Suppressor macrophage treated with lipopolysaccharide for 1 hour (primary cell): ENCODE results near the gene DYNLT3.
A peak's percentile ranks its signal among the peaks of the same experiment; 100 is the strongest.

ENCODE experiments used
- DNase-seq, 3 donors: peaks; one replicate each; pipeline ENCODE4 v3.0.0-alpha.2; 2020 to 2022

The DYNLT3 gene

GRCh38 chrX:37840931-37841330 is 6.4 kb downstream of the DYNLT3 start:
- DNase-seq: no peak

- DNase-seq: no peak
Measured at GRCh38 chrX:37834937-37835336, 12.4 kb downstream of the DYNLT3 start.

GRCh38 chrX:37830371-37830770 is 17.0 kb downstream of the DYNLT3 start:
- DNase-seq: no peak

- DNase-seq: peak in 2 of 3 donors; percentile 34 to 39
Measured at GRCh38 chrX:37829721-37830120, 17.6 kb downstream of the DYNLT3 start.

- DNase-seq: peak; percentile 56 to 64 (median 64)
Measured at GRCh38 chrX:37825215-37825842, 22.0 kb downstream of the DYNLT3 start.

GRCh38 chrX:37824491-37825214 is 22.7 kb downstream of the DYNLT3 start:
- no peak for DNase-seq

- no peak for DNase-seq
Measured at GRCh38 chrX:37820646-37821045, 26.7 kb downstream of the DYNLT3 start.

- no peak for DNase-seq
Measured at GRCh38 chrX:37818031-37818430, 29.3 kb downstream of the DYNLT3 start.

- no peak for DNase-seq
Measured at GRCh38 chrX:37817579-37817978, 29.8 kb downstream of the DYNLT3 start.

- no peak for DNase-seq
Measured at GRCh38 chrX:37817176-37817575, 30.2 kb downstream of the DYNLT3 start.

GRCh38 chrX:37816766-37817165 is 30.6 kb downstream of the DYNLT3 start:
- DNase-seq: no peak

GRCh38 chrX:37815366-37815765 is 32.0 kb downstream of the DYNLT3 start:
- DNase-seq: no peak

GRCh38 chrX:37813570-37813969 is 33.8 kb downstream of the DYNLT3 start:
- peak in 1 of 3 donors; percentile 35 for DNase-seq

- peak in 1 of 3 donors; percentile 49 for DNase-seq
Measured at GRCh38 chrX:37812110-37812509, 35.3 kb downstream of the DYNLT3 start.

GRCh38 chrX:37809970-37810369 is 37.4 kb downstream of the DYNLT3 start:
- DNase-seq: no peak

- no peak for DNase-seq
Measured at GRCh38 chrX:37803057-37803456, 44.3 kb downstream of the DYNLT3 start.

- peak; percentile 60 to 90 (median 85) for DNase-seq
Measured at GRCh38 chrX:37802028-37802427, 45.3 kb downstream of the DYNLT3 start.

GRCh38 chrX:37800717-37801116 is 46.7 kb downstream of the DYNLT3 start:
- peak; percentile 69 to 91 (median 84) for DNase-seq

- DNase-seq: no peak
Measured at GRCh38 chrX:37799936-37800335, 47.4 kb downstream of the DYNLT3 start.

GRCh38 chrX:37796805-37797204 is 50.6 kb downstream of the DYNLT3 start:
- peak; percentile 73 to 82 (median 78) for DNase-seq

- DNase-seq: no peak
Measured at GRCh38 chrX:37796310-37796709, 51.1 kb downstream of the DYNLT3 start.
